ENCODE results near the gene PDCD1LG2.
"Not testable (repeated sequence)": the region's sequence is repeated elsewhere in the genome, so short reads cannot be mapped to it uniquely, and the experiment has no call there.

PDCD1LG2 gene

GRCh38 chr9:5510360-5510931, at the start of gene PDCD1LG2:
Gene PDCD1LG2 (plus strand): TSS chr9:5510531. CDS start chr9:5522547, 12,016 bp downstream.
- no peak for DNase-seq

- DNase-seq: not testable (repeated sequence)
These were observed 45.5 kb upstream of the PDCD1LG2 start for GRCh38 chr9:5464831-5465330.

GRCh38 chr9:5466005-5466404, 44.3 kb upstream of the PDCD1LG2 start:
- DNase-seq: no peak

GRCh38 chr9:5466766-5467165, 43.6 kb upstream of the PDCD1LG2 start:
- DNase-seq: no peak

GRCh38 chr9:5468850-5469249, 41.5 kb upstream of the PDCD1LG2 start:
- no peak for DNase-seq

GRCh38 chr9:5470122-5470521, 40.2 kb upstream of the PDCD1LG2 start:
- DNase-seq: no peak

GRCh38 chr9:5470816-5471215, 39.5 kb upstream of the PDCD1LG2 start:
- DNase-seq: no peak

- DNase-seq: not testable (repeated sequence)
These were observed 34.7 kb upstream of the PDCD1LG2 start for GRCh38 chr9:5475611-5476010.

GRCh38 chr9:5478206-5478605, 32.1 kb upstream of the PDCD1LG2 start:
- no peak for DNase-seq

GRCh38 chr9:5479994-5480694, 30.2 kb upstream of the PDCD1LG2 start:
- DNase-seq: no peak

GRCh38 chr9:5480919-5481318, 29.4 kb upstream of the PDCD1LG2 start:
- DNase-seq: no peak

- no peak for DNase-seq
These were observed 28.9 kb upstream of the PDCD1LG2 start for GRCh38 chr9:5481322-5482040.

GRCh38 chr9:5482194-5482593, 28.1 kb upstream of the PDCD1LG2 start:
- DNase-seq: no peak

- DNase-seq: no peak
These were observed 27.0 kb upstream of the PDCD1LG2 start for GRCh38 chr9:5483306-5483705.

GRCh38 chr9:5485378-5486085, 24.8 kb upstream of the PDCD1LG2 start:
- no peak for DNase-seq

- DNase-seq: no peak
These were observed 23.3 kb upstream of the PDCD1LG2 start for GRCh38 chr9:5486988-5487387.

- DNase-seq: no peak
These were observed 21.9 kb upstream of the PDCD1LG2 start for GRCh38 chr9:5488221-5489008.

- DNase-seq: no peak
These were observed 20.5 kb upstream of the PDCD1LG2 start for GRCh38 chr9:5489630-5490490.

- DNase-seq: no peak
These were observed 17.2 kb upstream of the PDCD1LG2 start for GRCh38 chr9:5492965-5493678.

- no peak for DNase-seq
These were observed 16.4 kb upstream of the PDCD1LG2 start for GRCh38 chr9:5493679-5494511.
